CD4-positive, alpha-beta T cell (primary cell): Measurements from ENCODE around the gene ARHGAP5. TPM values are rescaled to one million over a fixed set of nuclear protein-coding genes. Genes with fewer than 3 reads are reported as not detected.

ENCODE experiments used
- ATAC-seq: fragments of 200-7000 bp; cut with Tn5 transposase; one replicate; pipeline ENCODE4 v1.10.0; 2022; ENCODE audit warnings: mild to moderate bottlenecking; ENCODE audit not compliant: poor library complexity
- CTCF ChIA-PET: fragments of 350-600 bp; sonication (Branson Sonifier 250); formaldehyde crosslinking; loops from one replicate; lab custom pipeline; 2021; ENCODE audit warnings: antibody characterized with exemption, inconsistent platforms; lab: Charles Lee
- POLR2A ChIA-PET: fragments of 350-600 bp; sonication (Branson Sonifier 250); formaldehyde crosslinking; loops from one replicate; lab custom pipeline; 2021; ENCODE audit warnings: antibody characterized with exemption, inconsistent platforms; lab: Charles Lee
- DNase-seq, 14 experiments: peaks; one replicate each; pipeline ENCODE4 v3.0.0-alpha.2; 2013 to 2020; ENCODE audit warnings: mixed read lengths in 2 of 14
- H3K27ac ChIP-seq, 2 donors: one replicate each; pipeline versions ENCODE4 v1.5.1 to v1.7.0; 2013; ENCODE audit warnings: low read length in 2 of 2, low read depth in 1 of 2, mild to moderate bottlenecking in 1 of 2
- H3K27me3 ChIP-seq, 2 experiments: 1 replicate in 1 of 2; 2 replicates in 1 of 2; pipeline versions ENCODE4 v1.6.1 to v1.7.0; 2013; ENCODE audit warnings: low read length in 2 of 2, control low read depth in 1 of 2, mild to moderate bottlenecking in 1 of 2, moderate library complexity in 1 of 2; ENCODE audit not compliant: insufficient read depth in 2 of 2, control insufficient read depth in 1 of 2
- H3K36me3 ChIP-seq: one replicate; pipeline ENCODE4 v1.6.1; 2013; ENCODE audit warnings: low read length, control low read depth; ENCODE audit not compliant: insufficient read depth
- H3K4me1 ChIP-seq: one replicate; pipeline ENCODE4 v1.6.1; 2013; ENCODE audit warnings: low read length, control low read depth; ENCODE audit not compliant: insufficient read depth
- H3K4me3 ChIP-seq: one replicate; pipeline ENCODE4 v1.5.1; 2013; ENCODE audit warnings: mild to moderate bottlenecking, low read length, moderate library complexity
- H3K9me3 ChIP-seq, 2 experiments: 1 replicate in 1 of 2; 2 replicates in 1 of 2; pipeline versions ENCODE4 v1.6.1 to v1.7.0; 2013; ENCODE audit warnings: low read length in 2 of 2, mild to moderate bottlenecking in 2 of 2, control low read depth in 1 of 2, moderate library complexity in 1 of 2; ENCODE audit not compliant: control insufficient read depth in 1 of 2, insufficient read depth in 1 of 2
- H3K27ac Mint-ChIP-seq: one replicate; pipeline ENCODE4 v1.8.0; 2020; ENCODE audit warnings: mixed read lengths
- H3K27me3 Mint-ChIP-seq: one replicate; pipeline ENCODE4 v1.8.0; 2021; ENCODE audit warnings: mixed read lengths
- H3K36me3 Mint-ChIP-seq: one replicate; pipeline ENCODE4 v1.8.0; 2021; ENCODE audit warnings: low read depth, mixed read lengths
- H3K4me1 Mint-ChIP-seq: one replicate; pipeline ENCODE4 v1.8.0; 2021; ENCODE audit warnings: low read depth, mixed read lengths
- H3K4me3 Mint-ChIP-seq: one replicate; pipeline ENCODE4 v1.8.0; 2020; ENCODE audit warnings: mild to moderate bottlenecking, mixed read lengths
- H3K9me3 Mint-ChIP-seq: one replicate; pipeline ENCODE4 v1.8.0; 2020; ENCODE audit warnings: mixed read lengths
- CTCF ChIP-seq: fragments of 200-600 bp; IDR thresholded peaks from one replicate; pipeline ENCODE4 v1.8.0; 2022; ENCODE audit warnings: antibody characterized with exemption, mild to moderate bottlenecking
- intact Hi-C, 2 experiments: fragments of 100-400 bp; cut with DNase I in 1 of 2; cut with micrococcal nuclease in 1 of 2; formaldehyde crosslinking; loops; one replicate each; pipeline versions ENCODE4 v1.15.1 to v1.9.0; 2023 to 2025; cut with DNase I, micrococcal nuclease
- total RNA-seq, 174 experiments: library from RNA in 2 of 174; stranded (reverse) in 2 of 174; gene quantifications; one replicate each; pipeline ENCODE4 v1.2.3 and lab custom pipeline; 2021 to 2026

ARHGAP5 gene
- total RNA-seq, 2 experiments from 2014 or later: 68.5 to 72.5 TPM

GRCh38 chr14:32100175-32100574 lies 23.1 kb downstream of the ARHGAP5 start:
- Histone ChIP-seq H3K36me3 (no peaks in the 10 kb centered on the region), H3K27me3 (no peaks in the 10 kb centered on the region), H3K4me3 (no peak overlapping the region), H3K27ac (no peak overlapping the region), H3K4me1 (peaks cover 10% of the 10 kb centered on the region), H3K9me3 (no peaks in the 10 kb centered on the region)
- ChIA-PET CTCF (no interaction called here), POLR2A (no interaction called here)
- no peak overlapping the region for H3K4me3 Mint-ChIP-seq
- intact Hi-C loops: no loop called here
- H3K27ac Mint-ChIP-seq: peak overlapping the region; percentile 35
- H3K4me1 Mint-ChIP-seq: peaks cover 57% of the 10 kb centered on the region
- ATAC-seq: no peak
- H3K27me3 Mint-ChIP-seq: no peaks in the 10 kb centered on the region
- H3K9me3 Mint-ChIP-seq: no peaks in the 10 kb centered on the region
- H3K36me3 Mint-ChIP-seq: peaks cover 7% of the 10 kb centered on the region
- DNase-seq: no peak
- no peak for TF ChIP-seq CTCF

DNA sequence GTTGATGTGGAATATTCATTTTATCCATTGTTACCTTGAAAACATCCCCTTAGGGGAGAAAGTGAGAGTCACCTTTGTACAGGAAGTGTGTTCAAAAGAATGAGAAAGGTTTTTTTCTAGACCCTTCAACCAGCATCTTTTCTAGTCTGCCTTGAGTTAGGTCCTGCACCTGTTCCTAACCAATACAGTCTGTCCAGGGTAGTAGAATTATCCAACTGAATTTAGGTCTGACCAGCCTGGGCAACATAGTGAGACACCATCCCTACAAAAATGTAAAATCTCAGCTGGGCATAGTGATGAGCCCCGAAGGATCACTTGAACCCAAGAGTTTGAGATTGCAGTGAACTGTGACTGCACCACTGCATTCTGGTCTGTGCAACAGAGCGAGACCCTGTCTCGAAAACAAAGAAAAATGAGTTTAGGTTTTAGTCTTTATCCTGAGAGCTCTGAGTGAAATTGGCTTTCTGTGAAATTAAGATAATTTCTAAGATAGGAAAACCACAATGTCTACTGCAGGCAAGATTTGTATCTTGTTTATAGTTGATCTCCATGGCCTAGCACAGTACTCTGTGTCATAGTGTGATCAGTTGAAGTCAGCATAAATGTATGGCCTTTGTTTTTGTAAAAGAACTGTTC lies 25.2 kb downstream of the ARHGAP5 start:
- Histone ChIP-seq H3K36me3 (no peaks in the 10 kb centered on the region), H3K27me3 (no peaks in the 10 kb centered on the region), H3K9me3 (no peaks in the 10 kb centered on the region), H3K4me1 (peaks cover 10% of the 10 kb centered on the region), H3K27ac (peak overlapping the region in 1 of 2 donors; percentile 76), H3K4me3 (peak overlapping the region; percentile 17)
- Mint-ChIP-seq H3K4me1 (peaks cover 62% of the 10 kb centered on the region), H3K4me3 (peak overlapping the region; percentile 52), H3K36me3 (peaks cover 7% of the 10 kb centered on the region), H3K9me3 (no peaks in the 10 kb centered on the region), H3K27me3 (no peaks in the 10 kb centered on the region), H3K27ac (peak overlapping the region; percentile 81)
- CTCF ChIA-PET: interaction anchor here (1.4 kb wide), 1 partner anchor 29 kb away, joined by 4 read pairs; no protein-coding TSS in a partner anchor
- TF ChIP-seq CTCF: no peak
- POLR2A ChIA-PET: no interaction called here
- DNase-seq (peak in 5 of 14 experiments; percentile 5 to 59 (median 43)), ATAC-seq (peak; percentile 94)
- intact Hi-C loops: loop anchor here in 1 of 2 experiments (2.0 kb wide), 1 partner anchor 25 kb away; the partner anchor contains the start of gene ARHGAP5

DNA sequence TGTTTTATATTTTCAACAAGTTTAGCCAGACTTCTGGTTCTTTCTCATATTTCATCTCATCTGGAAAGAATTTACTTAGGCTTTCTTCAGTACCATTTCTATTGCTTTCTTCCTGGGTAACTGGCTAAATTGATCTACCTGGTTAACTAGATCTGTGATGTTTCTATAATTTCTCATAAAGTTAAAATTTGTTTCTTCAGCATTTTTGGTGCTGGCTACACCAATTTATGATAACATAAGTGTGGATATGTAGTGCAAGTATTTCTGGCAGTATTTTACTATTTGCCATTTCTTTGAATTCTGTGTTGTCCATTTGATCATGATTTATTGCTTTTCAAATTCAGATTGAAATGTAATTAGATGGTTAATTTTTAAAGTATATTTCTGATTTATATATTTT lies 25.9 kb downstream of the ARHGAP5 start:
- ATAC-seq (no peak), DNase-seq (no peak)
- CTCF ChIA-PET: no interaction called here
- Histone ChIP-seq H3K4me1 (peaks cover 10% of the 10 kb centered on the region), H3K27me3 (no peaks in the 10 kb centered on the region), H3K27ac (peak overlapping the region in 1 of 2 donors; percentile 76), H3K4me3 (no peak overlapping the region), H3K9me3 (no peaks in the 10 kb centered on the region), H3K36me3 (no peaks in the 10 kb centered on the region)
- POLR2A ChIA-PET: no interaction called here
- Mint-ChIP-seq H3K9me3 (no peaks in the 10 kb centered on the region), H3K4me3 (no peak overlapping the region), H3K36me3 (no peaks in the 10 kb centered on the region), H3K27me3 (no peaks in the 10 kb centered on the region), H3K4me1 (peaks cover 59% of the 10 kb centered on the region), H3K27ac (peak overlapping the region; percentile 81)
- intact Hi-C loops: loop anchor here in 1 of 2 experiments (2.0 kb wide), 1 partner anchor 26 kb away; the partner anchor contains the start of gene ARHGAP5
- no peak for TF ChIP-seq CTCF
